ENCODE measurements around the gene AMOTL2.

GRCh38 chr3:134423153-134423552 lies 48.9 kb upstream of the AMOTL2 start:
- TF ChIP-seq CTCF (optimal IDR thresholded peaks at IDR 0.05 in 1 of 3, IDR thresholded peaks at IDR 0.05 in 1 of 3, conservative IDR thresholded peaks at IDR 0.05 in 1 of 3; ENCODE audit: extremely low read depth in 1 of 3, insufficient read depth in 2 of 3, low read length in 3 of 3) (no peak), EZH2 (IDR thresholded peaks at IDR 0.05; ENCODE audit: low read length) (no peak)

Measured in keratinocyte (primary cell).